ENCODE data around the gene SYPL1.

SYPL1 gene

GRCh38 chr7:106062521-106062931, 49.6 kb downstream of the SYPL1 start:
- ChIA-PET CTCF (interaction anchor here (7.8 kb wide), 1 partner anchor 92 kb away, joined by 163 read pairs; no protein-coding TSS in a partner anchor), POLR2A (no interaction called here)
- no peak for TF ChIP-seq CTCF (IDR thresholded peaks at IDR 0.05; ENCODE audit: control extremely low read depth, extremely low read depth, low read depth, missing control alignments)
- DNase-seq (ENCODE audit: extremely low spot score), result no peak

- no peak for TF ChIP-seq CTCF (IDR thresholded peaks at IDR 0.05; ENCODE audit: control extremely low read depth, extremely low read depth, low read depth, missing control alignments)
- no peak for DNase-seq (ENCODE audit: extremely low spot score)
- POLR2A ChIA-PET, result no interaction called here
- CTCF ChIA-PET, result interaction anchor here (2.1 to 7.8 kb wide), 2 partner anchors 10 to 93 kb away, joined by 14 to 163 read pairs; no protein-coding TSS in a partner anchor
Measured at GRCh38 chr7:106062006-106062405, 50.1 kb downstream of the SYPL1 start.

GRCh38 chr7:106061301-106061979, 50.7 kb downstream of the SYPL1 start:
- CTCF ChIA-PET, result interaction anchor here (2.0 to 7.8 kb wide), 3 partner anchors 10 to 93 kb away, joined by 7 to 163 read pairs (median 14); partner anchors contain the start of gene SYPL1
- DNase-seq (ENCODE audit: extremely low spot score), result no peak
- POLR2A ChIA-PET, result no interaction called here
- no peak for TF ChIP-seq CTCF (IDR thresholded peaks at IDR 0.05; ENCODE audit: control extremely low read depth, extremely low read depth, low read depth, missing control alignments)

GRCh38 chr7:106060394-106060920, 51.7 kb downstream of the SYPL1 start:
- no peak for DNase-seq (ENCODE audit: extremely low spot score)
- POLR2A ChIA-PET, result no interaction called here
- TF ChIP-seq CTCF (IDR thresholded peaks at IDR 0.05; ENCODE audit: control extremely low read depth, extremely low read depth, low read depth, missing control alignments), result no peak

GRCh38 chr7:106059556-106059955, 52.6 kb downstream of the SYPL1 start:
- no peak for DNase-seq (ENCODE audit: extremely low spot score)
- ChIA-PET CTCF (interaction anchor here (1.1 to 7.8 kb wide), 5 partner anchors 13 to 117 kb away, joined by 3 to 163 read pairs (median 24); no protein-coding TSS in a partner anchor), POLR2A (no interaction called here)
- TF ChIP-seq CTCF (IDR thresholded peaks at IDR 0.05; ENCODE audit: control extremely low read depth, extremely low read depth, low read depth, missing control alignments), result no peak

More at GRCh38 chr7:106060394-106060920, 51.7 kb downstream of the SYPL1 start:
- CTCF ChIA-PET, result interaction anchor here (2.0 to 7.8 kb wide), 4 partner anchors 11 to 94 kb away, joined by 7 to 163 read pairs (median 19); partner anchors contain the start of gene SYPL1

- no peak for DNase-seq (ENCODE audit: extremely low spot score)
- no peak for TF ChIP-seq CTCF (IDR thresholded peaks at IDR 0.05; ENCODE audit: control extremely low read depth, extremely low read depth, low read depth, missing control alignments)
- POLR2A ChIA-PET, result interaction anchor here (0.5 kb wide), 1 partner anchor 162 kb away, joined by 3 read pairs; no protein-coding TSS in a partner anchor
- CTCF ChIA-PET, result interaction anchor here (0.6 to 7.8 kb wide), 12 partner anchors 13 to 404 kb away, joined by 3 to 163 read pairs (median 4); no protein-coding TSS in a partner anchor
Measured at GRCh38 chr7:106058928-106059324, 53.2 kb downstream of the SYPL1 start.

Measured in GM10248 (cell line).